B cell (primary cell): ENCODE data around the gene CNTNAP2.

Experiments used
- EZH2 ChIP-seq: IDR thresholded peaks from 2 replicates; pipeline ENCODE4 v1.6.1; 2012; ENCODE audit warnings: borderline replicate concordance, low read depth, mild to moderate bottlenecking, moderate library complexity, low read length; ENCODE audit not compliant: insufficient read depth, poor library complexity, severe bottlenecking
- TF ChIP-seq, protein P1 (sequence below): fragments of 200-600 bp; IDR thresholded peaks from one replicate; pipeline ENCODE4 v1.8.0; 2022; ENCODE audit warnings: antibody characterized with exemption, mild to moderate bottlenecking

DNA sequence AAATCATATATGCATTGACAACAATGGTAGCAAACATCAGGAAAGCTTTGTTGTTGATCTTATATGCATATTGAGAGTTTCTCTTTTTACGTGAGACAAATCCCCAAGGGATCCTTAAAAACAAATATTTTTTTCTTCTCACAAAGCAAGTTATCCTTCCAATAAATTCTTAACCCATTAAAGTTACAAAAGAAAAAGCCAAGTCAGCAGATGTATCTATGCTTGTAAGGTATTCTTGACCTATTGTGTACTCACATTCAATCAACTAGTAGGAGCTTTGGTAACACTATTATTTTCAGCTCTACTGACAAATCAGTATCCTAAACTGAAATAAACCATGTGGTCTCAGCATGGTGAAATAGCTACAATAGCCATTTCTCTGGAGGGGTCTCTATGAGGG is 586.3 kb downstream of the CNTNAP2 start:
- TF ChIP-seq, protein P1, sequence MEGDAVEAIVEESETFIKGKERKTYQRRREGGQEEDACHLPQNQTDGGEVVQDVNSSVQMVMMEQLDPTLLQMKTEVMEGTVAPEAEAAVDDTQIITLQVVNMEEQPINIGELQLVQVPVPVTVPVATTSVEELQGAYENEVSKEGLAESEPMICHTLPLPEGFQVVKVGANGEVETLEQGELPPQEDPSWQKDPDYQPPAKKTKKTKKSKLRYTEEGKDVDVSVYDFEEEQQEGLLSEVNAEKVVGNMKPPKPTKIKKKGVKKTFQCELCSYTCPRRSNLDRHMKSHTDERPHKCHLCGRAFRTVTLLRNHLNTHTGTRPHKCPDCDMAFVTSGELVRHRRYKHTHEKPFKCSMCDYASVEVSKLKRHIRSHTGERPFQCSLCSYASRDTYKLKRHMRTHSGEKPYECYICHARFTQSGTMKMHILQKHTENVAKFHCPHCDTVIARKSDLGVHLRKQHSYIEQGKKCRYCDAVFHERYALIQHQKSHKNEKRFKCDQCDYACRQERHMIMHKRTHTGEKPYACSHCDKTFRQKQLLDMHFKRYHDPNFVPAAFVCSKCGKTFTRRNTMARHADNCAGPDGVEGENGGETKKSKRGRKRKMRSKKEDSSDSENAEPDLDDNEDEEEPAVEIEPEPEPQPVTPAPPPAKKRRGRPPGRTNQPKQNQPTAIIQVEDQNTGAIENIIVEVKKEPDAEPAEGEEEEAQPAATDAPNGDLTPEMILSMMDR = no peak
- TF ChIP-seq EZH2 = no peak
